GM12878 (cell line): ENCODE data around the gene ZG16B. TPM values are rescaled to one million over a fixed set of nuclear protein-coding genes. Genes with fewer than 3 reads are reported as not detected.

Source experiments
- BRCA1 ChIP-seq: IDR thresholded peaks from 2 replicates; pipeline ENCODE4 v1.6.1; 2011; ENCODE audit warnings: low read depth, low read length, improper control_type of control experiment
- CBX3 ChIP-seq: fragments of 200-600 bp; sonication (generic); IDR thresholded peaks from 2 replicates; pipeline ENCODE4 v1.6.1; 2016; ENCODE audit warnings: low read depth, borderline replicate concordance
- CREB1 ChIP-seq: IDR thresholded peaks from 2 replicates; pipeline ENCODE4 v1.6.1; 2012; ENCODE audit warnings: low read depth, mild to moderate bottlenecking, inconsistent platforms
- EP300 ChIP-seq, 2 experiments: fragments of 150-350 bp in 1 of 2; IDR thresholded peaks; 2 replicates each; pipeline ENCODE4 v1.6.1; 2011 to 2012; ENCODE audit warnings: low read depth in 2 of 2, low read length in 2 of 2, borderline replicate concordance in 1 of 2, improper control_type of control experiment in 1 of 2, inconsistent platforms in 1 of 2; ENCODE audit not compliant: control insufficient read depth in 1 of 2
- ETV6 ChIP-seq, 2 experiments: fragments of 450-650 bp in 1 of 2; IDR thresholded peaks in 1 of 2; conservative IDR thresholded peaks in 1 of 2; 2 replicates each; pipeline ENCODE4 v1.6.1; 2014; ENCODE audit warnings: antibody characterized with exemption in 1 of 2, borderline replicate concordance in 1 of 2, low read depth in 1 of 2, mild to moderate bottlenecking in 1 of 2, moderate library complexity in 1 of 2
- GABPA ChIP-seq: IDR thresholded peaks from 2 replicates; pipeline ENCODE4 v1.6.1; 2014; ENCODE audit warnings: antibody characterized with exemption, low read depth, mild to moderate bottlenecking, inconsistent platforms
- IKZF1 ChIP-seq: fragments of 450-650 bp; conservative IDR thresholded peaks from 2 replicates; pipeline ENCODE4 v1.6.1; 2017; ENCODE audit warnings: antibody characterized with exemption, mild to moderate bottlenecking
- KAT2A ChIP-seq: conservative IDR thresholded peaks from 2 replicates; pipeline ENCODE4 v1.6.1; 2011; ENCODE audit warnings: low read depth, low read length; ENCODE audit not compliant: control insufficient read depth
- MEF2A ChIP-seq: IDR thresholded peaks from 2 replicates; pipeline ENCODE4 v1.6.1; 2011; ENCODE audit warnings: low read depth, mild to moderate bottlenecking, low read length, moderate library complexity; ENCODE audit not compliant: insufficient read depth
- NR2C1 ChIP-seq: fragments of 450-650 bp; IDR thresholded peaks from 2 replicates; pipeline ENCODE4 v1.6.1; 2017; ENCODE audit warnings: antibody characterized with exemption, mild to moderate bottlenecking, moderate library complexity
- PAX5 ChIP-seq: IDR thresholded peaks from 2 replicates; pipeline ENCODE4 v1.6.1; 2011; ENCODE audit warnings: low read depth, low read length, borderline replicate concordance
- PML ChIP-seq: IDR thresholded peaks from 2 replicates; pipeline ENCODE4 v1.6.1; 2012; ENCODE audit warnings: low read length, inconsistent platforms
- POLR2A ChIP-seq: IDR thresholded peaks from 2 replicates; pipeline ENCODE4 v1.6.1; 2011; ENCODE audit warnings: low read depth, mild to moderate bottlenecking, low read length
- RAD51 ChIP-seq: fragments of 450-650 bp; IDR thresholded peaks from 2 replicates; pipeline ENCODE4 v1.6.1; 2016; ENCODE audit warnings: moderate library complexity, mild to moderate bottlenecking, inconsistent platforms
- TCF7 ChIP-seq: IDR thresholded peaks from 2 replicates; pipeline ENCODE4 v1.6.1; 2014; ENCODE audit warnings: antibody characterized with exemption, borderline replicate concordance
- ZSCAN29 ChIP-seq: fragments of 450-650 bp; IDR thresholded peaks from 2 replicates; pipeline ENCODE4 v1.6.1; 2017; ENCODE audit warnings: mild to moderate bottlenecking, moderate library complexity
- polyA plus RNA-seq, 11 experiments: library from polyadenylated mRNA; depleted of rRNA in 4 of 11; unstranded in 6 of 11; stranded (reverse) in 5 of 11; fragments of >200 nt; fragmentation: Nextera tagmentation in 4 of 11; fragmentation: Illumina TruSeq in 1 of 11; extraction: Ambion mirVana in 4 of 11; extraction: Trizol in 1 of 11; gene quantifications; 1 replicate in 1 of 11; 2 replicates in 10 of 11; pipeline versions ENCODE4 v1.2.1 to v1.2.3, GENCODE V29; 2011 to 2016; ENCODE audit warnings: inconsistent platforms in 2 of 11, missing spikeins in 2 of 11, low read depth in 1 of 11
- total RNA-seq, 4 experiments: library from RNA; depleted of rRNA in 3 of 4; stranded (reverse); fragments of >200 nt in 3 of 4; fragmentation: Illumina TruSeq in 1 of 4; extraction: Trizol in 1 of 4; gene quantifications; 2 replicates each; pipeline versions ENCODE4 v1.2.1 to v1.2.3, GENCODE V29; 2013 to 2021
- TF ChIP-seq, protein P1 (sequence below): IDR thresholded peaks from 2 replicates; pipeline ENCODE4 v1.6.1; 2011; ENCODE audit warnings: borderline replicate concordance, low read depth, mild to moderate bottlenecking, moderate library complexity, low read length; ENCODE audit not compliant: insufficient read depth, poor library complexity, severe bottlenecking
- TF ChIP-seq, protein P2 (sequence below): fragments of 450-650 bp; IDR thresholded peaks from 2 replicates; pipeline ENCODE4 v1.6.1; 2017; ENCODE audit warnings: mild to moderate bottlenecking, moderate library complexity
- TF ChIP-seq, protein P3 (sequence below): fragments of 450-650 bp; IDR thresholded peaks from 2 replicates; pipeline ENCODE4 v1.6.1; 2016; ENCODE audit warnings: mild to moderate bottlenecking

The ZG16B gene
- total and polyA plus RNA-seq, 10 of the 15 experiments (the other 5 are each of a cell fraction or from before 2014, with no cell fraction given): 1.00 to 11.6 (median 5.8) TPM

DNA sequence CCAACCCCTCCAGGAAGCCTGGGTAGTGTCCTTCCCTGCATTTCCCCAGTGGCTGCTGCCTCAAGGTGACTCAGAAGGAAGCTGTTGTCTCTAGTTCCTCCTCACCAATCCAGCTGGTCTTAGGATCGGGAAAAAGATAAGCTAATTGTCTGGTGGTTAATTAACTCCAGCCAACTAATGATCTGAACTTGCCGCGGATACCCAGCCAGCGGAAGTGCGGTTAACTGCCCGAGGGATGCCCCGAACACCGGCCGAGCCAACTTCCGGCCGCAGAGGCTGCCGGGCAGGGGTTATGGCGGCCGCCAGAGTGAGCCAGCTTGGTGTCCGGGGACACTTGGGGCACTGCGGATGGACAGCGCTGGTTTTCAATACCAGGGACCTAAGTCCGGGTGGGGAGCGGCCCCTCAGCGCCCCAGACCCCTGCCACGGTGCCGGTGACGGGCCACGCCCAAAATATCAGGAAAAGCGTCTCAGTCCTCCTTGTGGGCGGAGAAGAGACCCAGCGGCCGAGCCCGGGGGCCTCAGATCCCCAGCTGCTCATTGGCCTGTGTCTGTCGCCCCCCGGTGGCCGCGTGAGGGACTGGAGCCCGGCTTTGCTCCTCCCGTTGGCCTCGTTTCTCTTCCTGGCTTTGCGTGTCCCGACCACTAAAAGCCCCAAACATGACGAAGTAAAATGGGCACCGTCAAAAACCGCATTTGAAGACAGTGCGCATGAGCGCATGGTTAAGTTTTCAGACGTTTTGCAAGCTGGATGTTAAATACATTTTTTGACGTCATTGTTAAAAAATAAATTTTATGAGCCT, 38.1 kb downstream of the ZG16B start (continued):
- TF ChIP-seq NR2C1 (peak; percentile 49), CREB1 (peak; percentile 76), IKZF1 (peak; percentile 93), POLR2A (peak; percentile 87), PML (peak; percentile 88; the same call in 1 of the 2 replicates), TCF7 (peak; percentile 49; the same call in 1 of the 2 replicates), ETV6 (conservative IDR thresholded peaks at IDR 0.05 in 1 of 2, IDR thresholded peaks at IDR 0.05 in 1 of 2; ENCODE audit: borderline replicate concordance in 1 of 2, low read depth in 1 of 2) (peak in 1 of 2 experiments; percentile 18; a peak in 1 of 4 replicates), GABPA (peak; percentile 94), PAX5 (no peak), MEF2A (0 out of 2 replicates have a peak, but pooled peaks have one; percentile 4), EP300 (IDR thresholded peaks at IDR 0.05; ENCODE audit: borderline replicate concordance in 1 of 2, control insufficient read depth in 1 of 2, low read depth in 2 of 2, low read length in 2 of 2) (peak in 1 of 2 experiments; percentile 28; a peak in 1 of 4 replicates), RAD51 (no peak), KAT2A (no peak), CBX3 (no peak), BRCA1 (no peak), ZSCAN29 (peak; percentile 26; the same call in 1 of the 2 replicates)
- TF ChIP-seq, protein P1, sequence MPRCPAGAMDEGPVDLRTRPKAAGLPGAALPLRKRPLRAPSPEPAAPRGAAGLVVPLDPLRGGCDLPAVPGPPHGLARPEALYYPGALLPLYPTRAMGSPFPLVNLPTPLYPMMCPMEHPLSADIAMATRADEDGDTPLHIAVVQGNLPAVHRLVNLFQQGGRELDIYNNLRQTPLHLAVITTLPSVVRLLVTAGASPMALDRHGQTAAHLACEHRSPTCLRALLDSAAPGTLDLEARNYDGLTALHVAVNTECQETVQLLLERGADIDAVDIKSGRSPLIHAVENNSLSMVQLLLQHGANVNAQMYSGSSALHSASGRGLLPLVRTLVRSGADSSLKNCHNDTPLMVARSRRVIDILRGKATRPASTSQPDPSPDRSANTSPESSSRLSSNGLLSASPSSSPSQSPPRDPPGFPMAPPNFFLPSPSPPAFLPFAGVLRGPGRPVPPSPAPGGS: no peak
- TF ChIP-seq, protein P2, sequence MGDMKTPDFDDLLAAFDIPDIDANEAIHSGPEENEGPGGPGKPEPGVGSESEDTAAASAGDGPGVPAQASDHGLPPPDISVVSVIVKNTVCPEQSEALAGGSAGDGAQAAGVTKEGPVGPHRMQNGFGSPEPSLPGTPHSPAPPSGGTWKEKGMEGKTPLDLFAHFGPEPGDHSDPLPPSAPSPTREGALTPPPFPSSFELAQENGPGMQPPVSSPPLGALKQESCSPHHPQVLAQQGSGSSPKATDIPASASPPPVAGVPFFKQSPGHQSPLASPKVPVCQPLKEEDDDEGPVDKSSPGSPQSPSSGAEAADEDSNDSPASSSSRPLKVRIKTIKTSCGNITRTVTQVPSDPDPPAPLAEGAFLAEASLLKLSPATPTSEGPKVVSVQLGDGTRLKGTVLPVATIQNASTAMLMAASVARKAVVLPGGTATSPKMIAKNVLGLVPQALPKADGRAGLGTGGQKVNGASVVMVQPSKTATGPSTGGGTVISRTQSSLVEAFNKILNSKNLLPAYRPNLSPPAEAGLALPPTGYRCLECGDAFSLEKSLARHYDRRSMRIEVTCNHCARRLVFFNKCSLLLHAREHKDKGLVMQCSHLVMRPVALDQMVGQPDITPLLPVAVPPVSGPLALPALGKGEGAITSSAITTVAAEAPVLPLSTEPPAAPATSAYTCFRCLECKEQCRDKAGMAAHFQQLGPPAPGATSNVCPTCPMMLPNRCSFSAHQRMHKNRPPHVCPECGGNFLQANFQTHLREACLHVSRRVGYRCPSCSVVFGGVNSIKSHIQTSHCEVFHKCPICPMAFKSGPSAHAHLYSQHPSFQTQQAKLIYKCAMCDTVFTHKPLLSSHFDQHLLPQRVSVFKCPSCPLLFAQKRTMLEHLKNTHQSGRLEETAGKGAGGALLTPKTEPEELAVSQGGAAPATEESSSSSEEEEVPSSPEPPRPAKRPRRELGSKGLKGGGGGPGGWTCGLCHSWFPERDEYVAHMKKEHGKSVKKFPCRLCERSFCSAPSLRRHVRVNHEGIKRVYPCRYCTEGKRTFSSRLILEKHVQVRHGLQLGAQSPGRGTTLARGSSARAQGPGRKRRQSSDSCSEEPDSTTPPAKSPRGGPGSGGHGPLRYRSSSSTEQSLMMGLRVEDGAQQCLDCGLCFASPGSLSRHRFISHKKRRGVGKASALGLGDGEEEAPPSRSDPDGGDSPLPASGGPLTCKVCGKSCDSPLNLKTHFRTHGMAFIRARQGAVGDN: peak; percentile 99
- TF ChIP-seq, protein P3, sequence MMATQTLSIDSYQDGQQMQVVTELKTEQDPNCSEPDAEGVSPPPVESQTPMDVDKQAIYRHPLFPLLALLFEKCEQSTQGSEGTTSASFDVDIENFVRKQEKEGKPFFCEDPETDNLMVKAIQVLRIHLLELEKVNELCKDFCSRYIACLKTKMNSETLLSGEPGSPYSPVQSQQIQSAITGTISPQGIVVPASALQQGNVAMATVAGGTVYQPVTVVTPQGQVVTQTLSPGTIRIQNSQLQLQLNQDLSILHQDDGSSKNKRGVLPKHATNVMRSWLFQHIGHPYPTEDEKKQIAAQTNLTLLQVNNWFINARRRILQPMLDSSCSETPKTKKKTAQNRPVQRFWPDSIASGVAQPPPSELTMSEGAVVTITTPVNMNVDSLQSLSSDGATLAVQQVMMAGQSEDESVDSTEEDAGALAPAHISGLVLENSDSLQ: 0 out of 2 replicates have a peak, but pooled peaks have one; percentile 13
